Measurements from ENCODE around the gene SLC17A1. TPM values are rescaled to one million over a fixed set of nuclear protein-coding genes. Genes with fewer than 3 reads are reported as not detected.

Gene SLC17A1
- total and polyA plus RNA-seq, 2 donors (not counting 1 experiment from before 2014, with no cell fraction given), result not detected

DNA sequence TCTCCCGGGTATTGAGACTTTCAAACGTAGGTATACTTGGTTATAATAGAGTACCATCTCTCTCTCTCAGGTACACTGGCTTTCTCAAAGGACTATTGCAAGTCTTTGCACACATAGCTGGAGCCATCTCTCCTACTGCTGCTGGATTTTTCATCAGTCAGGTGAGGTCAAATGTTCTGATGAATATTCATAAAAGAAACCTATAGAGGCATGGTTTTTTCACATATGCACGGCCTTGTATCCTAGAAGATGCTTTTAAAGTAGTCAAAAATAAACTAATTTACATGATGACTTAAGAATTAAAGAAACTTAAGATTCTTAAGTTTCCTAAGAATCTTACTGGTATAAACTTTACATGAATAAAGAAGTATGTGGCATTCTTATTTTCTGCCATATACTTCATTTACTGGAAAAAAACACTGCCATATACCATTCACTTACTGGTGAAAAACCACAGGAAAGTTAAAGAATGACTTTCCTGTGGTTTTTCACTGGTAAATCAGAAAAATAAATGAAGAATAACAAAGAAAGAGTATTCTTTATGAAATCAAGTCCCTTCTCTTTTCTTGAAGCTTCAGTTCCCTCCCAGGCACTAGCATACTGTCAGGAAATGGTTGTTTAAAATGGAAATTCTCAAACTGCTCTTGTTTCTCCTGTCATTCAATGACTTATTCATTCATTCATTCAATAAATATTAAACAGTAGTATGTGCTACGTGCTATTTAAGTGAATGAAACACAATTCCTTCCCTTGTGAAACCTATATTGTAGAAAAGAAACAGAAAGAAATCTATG lies 53.8 kb downstream of the SLC17A1 start:
- Histone ChIP-seq H4K20me1 (ENCODE audit: control insufficient read depth, extremely low read depth, insufficient read depth, low read length) (no peaks in the 10 kb centered on the region), H3K4me1 (ENCODE audit: control insufficient read depth, extremely low read depth, insufficient read depth, low read length) (no peaks in the 10 kb centered on the region), H2AFZ (ENCODE audit: low read length) (no peak overlapping the region), H3K4me2 (ENCODE audit: extremely low read depth, insufficient read depth, low read length) (no peak overlapping the region), H3K9me3 (ENCODE audit: control insufficient read depth, insufficient read depth, low read depth, low read length) (no peaks in the 10 kb centered on the region), H3K36me3 (ENCODE audit: control insufficient read depth, insufficient read depth, low read length) (no peaks in the 10 kb centered on the region), H3K79me2 (ENCODE audit: control insufficient read depth, insufficient read depth, low read length) (no peaks in the 10 kb centered on the region), H3K9ac (ENCODE audit: insufficient read depth, low read length) (no peak overlapping the region), H3K27ac (ENCODE audit: insufficient read depth, low read length) (no peak overlapping the region), H3K4me3 (replicated peaks in 1 of 4; ENCODE audit: control extremely low read depth in 1 of 4, insufficient read depth in 1 of 4, low read depth in 3 of 4, low read length in 4 of 4) (no peak overlapping the region), H3K27me3 (ENCODE audit: control insufficient read depth, insufficient read depth, low read length) (no peaks in the 10 kb centered on the region)
- TF ChIP-seq, protein P1, sequence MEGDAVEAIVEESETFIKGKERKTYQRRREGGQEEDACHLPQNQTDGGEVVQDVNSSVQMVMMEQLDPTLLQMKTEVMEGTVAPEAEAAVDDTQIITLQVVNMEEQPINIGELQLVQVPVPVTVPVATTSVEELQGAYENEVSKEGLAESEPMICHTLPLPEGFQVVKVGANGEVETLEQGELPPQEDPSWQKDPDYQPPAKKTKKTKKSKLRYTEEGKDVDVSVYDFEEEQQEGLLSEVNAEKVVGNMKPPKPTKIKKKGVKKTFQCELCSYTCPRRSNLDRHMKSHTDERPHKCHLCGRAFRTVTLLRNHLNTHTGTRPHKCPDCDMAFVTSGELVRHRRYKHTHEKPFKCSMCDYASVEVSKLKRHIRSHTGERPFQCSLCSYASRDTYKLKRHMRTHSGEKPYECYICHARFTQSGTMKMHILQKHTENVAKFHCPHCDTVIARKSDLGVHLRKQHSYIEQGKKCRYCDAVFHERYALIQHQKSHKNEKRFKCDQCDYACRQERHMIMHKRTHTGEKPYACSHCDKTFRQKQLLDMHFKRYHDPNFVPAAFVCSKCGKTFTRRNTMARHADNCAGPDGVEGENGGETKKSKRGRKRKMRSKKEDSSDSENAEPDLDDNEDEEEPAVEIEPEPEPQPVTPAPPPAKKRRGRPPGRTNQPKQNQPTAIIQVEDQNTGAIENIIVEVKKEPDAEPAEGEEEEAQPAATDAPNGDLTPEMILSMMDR (conservative IDR thresholded peaks at IDR 0.05 in 1 of 2, IDR thresholded peaks at IDR 0.05 in 1 of 2; ENCODE audit: low read depth in 1 of 2, low read length in 2 of 2), result no peak
- no peak for TF ChIP-seq EZH2 (IDR thresholded peaks at IDR 0.05; ENCODE audit: low read length, missing control alignments)
- DNase-seq (ENCODE audit: low read depth in 2 of 2), result no peak

DNA sequence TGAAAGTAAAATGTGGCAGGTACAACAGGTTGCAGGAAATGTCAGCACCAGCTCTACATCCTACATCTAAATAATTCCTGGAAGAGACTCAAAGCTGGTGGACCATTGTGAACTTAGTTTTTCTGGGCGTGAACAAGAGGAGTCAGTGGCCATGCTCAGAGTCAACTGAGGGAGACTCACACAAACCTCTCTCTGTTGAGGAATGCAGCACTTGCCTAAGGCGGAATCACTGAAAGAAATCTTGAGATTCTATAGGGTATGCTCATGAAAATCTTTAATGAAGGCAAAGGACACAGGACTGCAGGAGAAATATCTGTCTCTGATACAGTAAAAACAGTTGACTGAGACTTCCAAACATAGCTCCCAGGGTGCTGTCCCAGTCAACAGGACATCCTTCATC lies 54.8 kb downstream of the SLC17A1 start:
- no peaks in the 10 kb centered on the region for H3K9me3 ChIP-seq (ENCODE audit: control insufficient read depth, insufficient read depth, low read depth, low read length)
- no peak overlapping the region for H2AFZ ChIP-seq (ENCODE audit: low read length)
- H3K27ac ChIP-seq (ENCODE audit: insufficient read depth, low read length), result no peak overlapping the region
- no peaks in the 10 kb centered on the region for H3K36me3 ChIP-seq (ENCODE audit: control insufficient read depth, insufficient read depth, low read length)
- no peak for DNase-seq (ENCODE audit: low read depth in 2 of 2)
- no peak overlapping the region for H3K4me2 ChIP-seq (ENCODE audit: extremely low read depth, insufficient read depth, low read length)
- no peaks in the 10 kb centered on the region for H3K79me2 ChIP-seq (ENCODE audit: control insufficient read depth, insufficient read depth, low read length)
- no peak overlapping the region for H3K9ac ChIP-seq (ENCODE audit: insufficient read depth, low read length)
- TF ChIP-seq EZH2 (IDR thresholded peaks at IDR 0.05; ENCODE audit: low read length, missing control alignments), result no peak
- TF ChIP-seq, protein P1 (conservative IDR thresholded peaks at IDR 0.05 in 1 of 2, IDR thresholded peaks at IDR 0.05 in 1 of 2; ENCODE audit: low read depth in 1 of 2, low read length in 2 of 2), result no peak
- H3K27me3 ChIP-seq (ENCODE audit: control insufficient read depth, insufficient read depth, low read length), result no peaks in the 10 kb centered on the region
- no peak overlapping the region for H3K4me3 ChIP-seq (replicated peaks in 1 of 4; ENCODE audit: control extremely low read depth in 1 of 4, insufficient read depth in 1 of 4, low read depth in 3 of 4, low read length in 4 of 4)
- no peaks in the 10 kb centered on the region for H3K4me1 ChIP-seq (ENCODE audit: control insufficient read depth, extremely low read depth, insufficient read depth, low read length)
- no peaks in the 10 kb centered on the region for H4K20me1 ChIP-seq (ENCODE audit: control insufficient read depth, extremely low read depth, insufficient read depth, low read length)

DNA sequence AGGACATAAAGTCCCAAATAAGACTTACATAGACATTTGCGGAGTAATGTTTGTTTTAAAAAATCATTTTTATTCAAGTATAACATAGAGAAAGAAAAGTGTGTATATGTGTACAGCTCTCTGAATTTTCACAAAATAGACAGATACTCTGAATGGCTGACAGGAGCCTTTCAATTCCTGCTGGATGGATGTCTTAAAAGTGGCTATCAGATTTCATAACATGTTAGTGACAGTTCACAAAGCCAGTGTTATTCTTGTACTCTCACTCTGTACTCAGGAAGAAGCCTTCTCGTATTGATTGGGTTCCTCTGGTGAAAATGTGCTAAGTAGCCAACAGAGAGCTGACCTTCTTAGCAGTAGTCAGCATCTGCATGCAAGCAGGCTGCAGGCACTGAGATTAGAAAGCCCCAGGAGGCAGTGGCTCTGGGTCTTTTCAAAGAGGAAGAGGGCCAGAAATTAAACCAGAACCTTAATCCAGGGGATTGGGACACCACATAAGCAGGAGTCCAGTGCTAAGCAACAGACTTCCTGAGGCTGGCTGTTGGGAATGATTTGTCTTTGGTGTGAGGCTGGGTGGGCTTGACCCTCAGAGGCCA lies 57.6 kb downstream of the SLC17A1 start:
- Histone ChIP-seq H3K36me3 (ENCODE audit: control insufficient read depth, insufficient read depth, low read length) (no peaks in the 10 kb centered on the region), H3K4me3 (replicated peaks in 1 of 4; ENCODE audit: control extremely low read depth in 1 of 4, insufficient read depth in 1 of 4, low read depth in 3 of 4, low read length in 4 of 4) (no peak overlapping the region), H3K9me3 (ENCODE audit: control insufficient read depth, insufficient read depth, low read depth, low read length) (no peaks in the 10 kb centered on the region), H3K27ac (ENCODE audit: insufficient read depth, low read length) (no peak overlapping the region), H4K20me1 (ENCODE audit: control insufficient read depth, extremely low read depth, insufficient read depth, low read length) (no peaks in the 10 kb centered on the region), H3K9ac (ENCODE audit: insufficient read depth, low read length) (no peak overlapping the region), H2AFZ (ENCODE audit: low read length) (no peak overlapping the region), H3K27me3 (ENCODE audit: control insufficient read depth, insufficient read depth, low read length) (no peaks in the 10 kb centered on the region), H3K79me2 (ENCODE audit: control insufficient read depth, insufficient read depth, low read length) (no peaks in the 10 kb centered on the region), H3K4me2 (ENCODE audit: extremely low read depth, insufficient read depth, low read length) (no peak overlapping the region), H3K4me1 (ENCODE audit: control insufficient read depth, extremely low read depth, insufficient read depth, low read length) (no peaks in the 10 kb centered on the region)
- DNase-seq (ENCODE audit: low read depth in 2 of 2), result no peak
- no peak for TF ChIP-seq EZH2 (IDR thresholded peaks at IDR 0.05; ENCODE audit: low read length, missing control alignments)
- TF ChIP-seq, protein P1 (conservative IDR thresholded peaks at IDR 0.05 in 1 of 2, IDR thresholded peaks at IDR 0.05 in 1 of 2; ENCODE audit: low read depth in 1 of 2, low read length in 2 of 2), result no peak
